HG03521 (cell line): ENCODE measurements around the gene COQ9.
"Not testable (repeated sequence)": the region's sequence is repeated elsewhere in the genome, so short reads cannot be mapped to it uniquely, and the experiment has no call there.

Experiments used
- ATAC-seq: cut with Tn5 transposase; IDR thresholded peaks from one replicate; pipeline ENCODE4 v1.9.1; 2021; ENCODE audit warnings: mild to moderate bottlenecking, moderate library complexity; ENCODE audit not compliant: unreplicated experiment

Gene COQ9

DNA sequence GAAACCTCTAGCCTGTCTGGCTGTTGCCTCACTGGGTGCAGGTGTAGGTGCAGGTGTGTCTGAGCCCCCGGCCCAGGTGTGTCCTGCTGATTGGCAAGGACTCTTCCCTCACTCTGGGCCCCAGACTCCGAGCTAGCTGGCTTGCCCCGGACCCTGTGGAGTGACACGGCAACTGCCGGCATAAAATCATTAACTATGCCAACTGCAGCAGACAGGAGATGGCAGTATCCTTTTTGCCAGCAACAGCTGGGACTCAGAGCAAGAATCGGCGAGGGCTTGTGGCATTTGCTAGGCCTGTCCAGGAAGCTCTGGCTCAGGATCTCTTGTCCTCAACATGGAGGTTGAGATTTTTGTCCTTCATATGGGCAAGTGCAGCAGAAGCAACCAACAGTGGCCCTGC, 20.9 kb upstream of the COQ9 start:
- no peak for ATAC-seq

DNA sequence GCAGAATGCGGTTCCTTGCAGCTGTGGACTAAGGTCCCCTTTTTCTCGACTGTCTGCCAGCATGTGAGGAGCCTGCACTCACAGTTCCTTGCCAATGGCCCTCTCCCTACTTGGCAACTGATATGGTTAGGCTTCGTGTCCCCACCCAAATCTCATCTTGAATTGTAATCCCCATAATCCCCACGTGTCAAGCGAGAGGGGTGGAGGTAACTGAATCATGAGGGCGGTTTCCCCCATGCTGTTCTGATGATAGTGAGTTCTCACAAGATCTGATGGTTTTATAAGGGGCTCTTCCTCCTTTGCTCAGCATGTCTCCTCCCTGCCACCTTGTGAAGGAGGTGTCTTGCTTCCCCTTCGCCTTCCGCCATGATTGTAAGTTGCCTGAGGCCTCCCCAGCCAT, 20.0 kb upstream of the COQ9 start:
- no peak for ATAC-seq

DNA sequence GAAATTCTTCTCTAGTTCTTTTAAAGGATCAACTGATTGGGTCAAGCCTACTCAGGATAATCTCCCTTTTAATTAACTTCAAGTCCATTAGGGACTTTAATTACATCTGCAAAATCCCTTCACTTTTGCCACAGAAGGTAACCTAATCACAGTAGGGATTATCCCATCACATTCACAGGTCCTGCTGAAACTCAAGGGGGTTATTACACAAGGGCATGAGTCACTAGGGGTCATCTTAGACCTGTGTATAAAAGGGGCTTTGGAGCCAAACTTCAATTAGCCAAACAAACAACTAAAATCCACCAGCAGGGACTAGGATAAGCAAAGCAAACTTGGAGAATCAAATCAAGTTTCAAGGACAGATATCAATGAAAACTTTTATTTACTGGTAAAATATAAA, 19.5 kb upstream of the COQ9 start:
- ATAC-seq: no peak

GRCh38 chr16:57430955-57431354, 16.3 kb upstream of the COQ9 start:
- no peak for ATAC-seq

GRCh38 chr16:57432505-57432904, 14.8 kb upstream of the COQ9 start:
- no peak for ATAC-seq

DNA sequence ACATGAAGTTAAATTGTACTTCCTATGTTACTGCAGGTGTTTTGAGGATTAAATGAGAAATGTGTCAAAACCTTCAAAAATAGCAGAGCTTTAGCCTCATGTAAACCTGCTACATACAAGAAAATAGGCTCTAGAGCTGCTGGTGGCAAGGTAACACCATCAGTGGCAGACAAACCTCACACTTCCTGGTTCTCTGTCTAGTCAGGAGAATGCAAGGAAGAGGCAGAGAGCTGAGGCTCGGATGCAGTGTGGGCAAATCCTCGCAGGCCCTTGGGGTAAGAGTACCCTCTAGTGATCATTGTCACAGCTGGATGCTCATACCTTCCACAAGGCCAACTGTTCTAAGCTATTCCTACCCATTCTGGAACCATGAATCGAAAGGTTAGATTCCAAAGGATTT, 14.3 kb upstream of the COQ9 start:
- ATAC-seq: no peak

- no peak for ATAC-seq
Measured at GRCh38 chr16:57434003-57434402, 13.3 kb upstream of the COQ9 start.

DNA sequence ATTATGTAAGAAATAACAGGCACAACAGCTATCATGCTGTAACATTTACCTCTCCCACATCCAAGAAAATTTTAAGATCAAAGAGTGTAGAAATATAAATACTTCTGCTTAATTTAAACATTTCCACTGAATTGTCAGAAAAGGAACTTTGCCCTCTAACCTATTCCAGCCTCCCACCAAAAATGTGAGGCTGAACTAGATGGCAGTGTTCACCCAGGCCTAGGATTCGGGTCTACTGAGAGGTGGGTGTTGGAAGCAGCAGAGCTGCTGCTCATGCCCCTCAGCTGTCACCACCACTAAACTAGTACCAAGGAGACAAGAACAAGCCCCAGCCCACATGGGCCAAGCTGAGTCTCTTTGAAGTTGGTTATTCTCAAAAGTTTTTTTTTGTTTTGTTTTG, 11.4 kb upstream of the COQ9 start:
- no peak for ATAC-seq

DNA sequence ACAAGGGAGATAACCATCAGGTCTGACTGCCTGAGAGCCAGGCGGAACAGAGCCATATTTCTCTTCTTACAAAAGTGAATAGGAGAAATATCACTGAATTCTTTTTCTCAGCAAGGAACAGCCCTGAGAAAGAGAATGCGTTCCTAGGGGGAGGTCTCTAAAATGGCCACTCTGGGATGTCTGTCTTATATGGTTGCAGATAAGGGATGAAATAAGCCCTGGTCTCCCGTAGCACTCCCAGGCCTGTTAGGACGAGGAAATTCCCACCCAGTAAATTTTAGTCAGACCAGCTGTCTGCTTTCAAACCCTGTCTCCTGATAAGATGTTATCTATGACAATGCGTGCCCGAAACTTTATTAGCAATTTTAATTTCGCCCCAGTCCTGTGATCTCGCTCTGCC, 7.3 kb upstream of the COQ9 start:
- ATAC-seq: not testable (repeated sequence)

DNA sequence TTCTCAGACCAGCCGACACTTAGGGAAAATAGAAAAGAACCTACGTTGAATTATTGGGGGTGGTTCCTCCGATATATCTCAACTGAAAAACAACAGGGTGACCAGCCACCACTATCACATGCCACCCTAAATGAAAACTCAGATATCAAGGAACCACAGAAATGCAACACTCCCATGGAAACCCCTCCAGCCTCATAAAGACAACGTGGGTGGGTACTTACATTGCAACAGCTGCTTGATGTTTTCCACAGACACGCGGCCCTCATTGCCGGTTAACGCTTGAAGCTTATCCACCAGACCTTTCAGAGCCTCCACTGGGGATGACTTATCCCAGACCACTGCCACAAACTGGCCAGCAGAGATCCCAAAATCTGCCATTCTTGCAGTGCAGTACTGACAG, 6.7 kb upstream of the COQ9 start:
- not testable (repeated sequence) for ATAC-seq

DNA sequence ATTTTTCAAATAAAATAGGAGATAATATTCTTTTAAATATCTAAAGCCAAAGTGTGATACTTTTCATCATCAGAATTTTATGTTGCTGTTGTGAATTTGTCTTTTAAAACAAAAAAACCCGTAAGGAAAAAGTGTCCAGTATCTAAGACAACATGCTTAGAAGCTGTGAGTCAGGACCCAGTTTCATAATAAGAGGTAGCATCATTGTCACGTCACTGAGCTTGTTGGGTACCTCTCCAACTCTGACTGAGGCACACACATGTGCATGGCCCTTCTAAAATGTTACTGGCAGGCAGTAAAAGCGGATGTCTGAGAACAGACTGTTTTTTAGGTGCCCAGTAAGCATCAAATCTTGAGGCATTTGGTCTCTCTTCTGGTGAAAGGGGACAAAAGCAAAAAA, 2.6 kb upstream of the COQ9 start:
- ATAC-seq: no peak

GRCh38 chr16:57445510-57445909, 1.8 kb upstream of the COQ9 start:
- ATAC-seq: no peak

DNA sequence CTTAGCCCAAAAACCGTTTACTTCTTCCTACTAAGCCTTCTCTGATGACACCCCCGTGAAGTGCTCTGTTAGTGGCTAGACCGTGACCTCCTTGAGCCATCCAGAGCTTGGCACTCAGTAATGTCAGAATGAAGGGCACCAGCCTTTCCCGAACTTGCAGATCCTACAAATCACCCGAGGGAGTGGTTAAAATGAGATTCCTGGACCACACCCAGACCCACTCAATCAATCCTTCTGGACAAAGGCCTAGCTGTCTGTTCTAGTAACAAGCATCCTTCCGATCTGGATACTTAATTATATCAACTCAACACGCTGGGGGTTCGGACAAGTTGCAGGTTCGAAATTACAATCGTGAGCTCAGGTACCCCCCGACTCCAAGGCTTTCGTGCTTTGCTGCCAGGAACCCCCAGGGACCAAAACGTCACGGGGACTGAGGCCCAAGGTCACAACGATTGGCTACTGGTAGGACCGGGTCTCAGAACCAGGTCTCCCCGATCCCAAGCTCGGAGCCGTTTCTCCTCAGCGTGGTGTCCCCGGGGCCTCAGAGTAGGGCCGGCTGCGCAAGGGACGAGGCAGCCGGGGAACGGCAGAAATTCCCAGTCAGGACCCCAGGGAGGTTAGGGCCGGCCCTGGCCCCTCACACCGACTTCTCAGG, 621 bp upstream of the COQ9 start:
- ATAC-seq: peak; percentile 22

DNA sequence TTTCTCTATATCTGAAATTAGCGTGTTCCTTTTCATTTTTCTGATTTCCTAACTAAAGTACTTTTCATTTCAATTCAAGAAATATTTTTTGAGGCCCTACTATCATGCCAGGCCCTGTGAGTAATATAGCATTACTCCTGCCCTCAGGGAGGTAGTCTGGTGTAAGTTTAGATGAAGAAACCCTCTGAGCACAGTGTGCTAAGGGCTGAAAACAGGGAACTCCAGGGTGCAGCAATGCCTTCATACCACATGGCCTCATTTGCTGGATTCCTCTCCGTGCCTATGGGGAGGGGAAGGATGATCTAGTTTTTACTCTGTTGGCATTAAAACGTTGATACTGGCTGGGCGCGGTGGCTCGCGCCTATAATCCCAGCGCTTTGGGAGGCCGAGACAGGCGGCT, 4.7 kb downstream of the COQ9 start:
- no peak for ATAC-seq

DNA sequence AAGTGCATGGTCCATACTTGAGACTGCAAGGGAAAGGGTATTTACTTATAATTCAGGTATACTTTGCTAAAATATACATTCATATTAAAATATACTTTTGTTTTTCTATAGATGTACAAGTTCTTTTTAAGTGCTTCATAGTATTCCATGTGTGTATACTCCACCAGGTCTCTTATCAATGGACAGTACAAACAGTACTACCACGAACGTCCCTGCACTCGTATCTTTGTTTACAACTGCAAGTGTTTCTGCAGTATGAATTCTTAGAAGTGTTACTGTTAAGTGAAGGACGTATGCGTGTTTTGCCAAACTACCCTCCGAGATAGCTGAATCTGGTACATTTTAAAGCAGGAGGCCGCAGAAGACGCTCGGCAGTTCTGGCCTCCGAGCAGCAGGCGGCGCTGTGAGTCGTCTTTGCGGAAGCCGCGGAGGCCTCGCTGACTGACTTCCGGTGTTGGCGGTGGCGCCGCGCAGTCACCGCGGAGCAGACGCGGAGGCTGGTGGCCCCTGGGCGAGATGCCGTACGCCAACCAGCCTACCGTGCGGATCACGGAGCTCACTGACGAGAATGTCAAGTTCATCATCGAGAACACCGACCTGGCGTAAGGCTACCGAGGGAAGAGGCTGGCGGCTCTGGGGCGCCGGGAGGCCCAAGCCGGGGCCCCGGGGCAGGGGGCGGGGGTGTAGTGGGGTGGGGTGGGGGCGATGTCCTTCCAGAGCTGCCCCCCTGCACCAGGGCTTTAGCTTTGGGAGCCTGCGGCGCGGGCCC, 15.1 kb downstream of the COQ9 start, which contains the start of gene POLR2C:
TSS of gene POLR2C (plus strand) at position 471 of the 769 bp plus-strand sequence. CDS start at position 517, 46 bp downstream.
- ATAC-seq: peak; percentile 89

DNA sequence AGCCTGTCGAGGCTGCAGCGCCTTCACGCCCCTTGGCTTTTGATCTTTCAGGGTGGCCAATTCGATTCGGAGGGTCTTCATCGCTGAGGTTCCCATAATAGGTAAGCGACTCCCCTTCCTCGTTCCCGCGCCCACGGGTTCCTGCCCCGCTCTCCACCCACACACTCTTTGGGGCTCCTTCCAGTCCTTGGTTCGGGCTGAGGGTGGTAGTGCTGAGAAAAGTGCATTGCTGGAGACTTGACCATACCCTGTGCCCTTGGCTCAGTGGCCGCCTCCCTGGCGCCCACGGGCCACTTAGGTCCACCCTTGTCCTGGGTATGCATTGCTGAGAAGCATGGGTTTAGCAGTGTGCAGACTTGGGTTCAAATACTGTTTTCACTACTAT, 15.7 kb downstream of the COQ9 start:
- no peak for ATAC-seq

DNA sequence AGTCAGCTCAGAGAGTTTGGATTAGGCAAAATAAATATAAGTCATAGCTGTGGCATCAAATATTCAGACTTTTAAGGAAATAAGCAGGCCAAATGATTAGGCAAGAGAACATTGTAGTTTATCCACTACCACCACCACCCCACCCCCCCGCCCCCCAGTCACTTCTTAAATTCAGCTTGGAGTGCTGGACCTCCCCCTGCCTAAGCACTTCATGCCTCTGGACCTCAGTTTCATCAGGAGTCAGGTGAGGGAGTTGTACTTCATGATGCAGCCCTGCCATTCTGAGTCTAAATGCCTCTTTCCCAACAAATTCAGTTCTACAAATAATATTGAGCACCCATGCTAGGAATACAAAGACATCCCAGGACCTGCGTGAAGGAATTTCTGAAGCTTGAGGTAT, 17.2 kb downstream of the COQ9 start:
- no peak for ATAC-seq

GRCh38 chr16:57468346-57468745, 21.1 kb downstream of the COQ9 start:
- no peak for ATAC-seq

- ATAC-seq: no peak
Measured at GRCh38 chr16:57469046-57469445, 21.8 kb downstream of the COQ9 start.

- no peak for ATAC-seq
Measured at GRCh38 chr16:57469917-57470470, 22.7 kb downstream of the COQ9 start.

- no peak for ATAC-seq
Measured at GRCh38 chr16:57470711-57471110, 23.4 kb downstream of the COQ9 start.

GRCh38 chr16:57471209-57471608, 23.9 kb downstream of the COQ9 start:
- ATAC-seq: no peak
